Vagina (tissue), 2 donors: Measurements from ENCODE around the gene LONRF2. TPM values are rescaled to one million over a fixed set of nuclear protein-coding genes. Genes with fewer than 3 reads are reported as not detected.

ENCODE experiments used
- DNase-seq, 2 donors: peaks; one replicate each; pipeline ENCODE4 v3.0.0-alpha.2; 2017; ENCODE audit errors: extremely low spot score in 2 of 2
- H3K27ac ChIP-seq: fragments of 200-600 bp; sonication (generic); one replicate; pipeline ENCODE4 v1.5.1; 2019
- H3K27me3 ChIP-seq: fragments of 200-600 bp; sonication (generic); one replicate; pipeline ENCODE4 v1.5.1; 2019
- H3K36me3 ChIP-seq, 2 donors: fragments of 200-600 bp; sonication (generic); one replicate each; pipeline ENCODE4 v1.5.1; 2017 to 2019
- H3K4me1 ChIP-seq: fragments of 200-600 bp; sonication (generic); one replicate; pipeline ENCODE4 v1.5.1; 2019
- H3K4me3 ChIP-seq, 2 donors: fragments of 200-600 bp; sonication (generic); 1 replicate in 1 of 2; 2 replicates in 1 of 2; pipeline ENCODE4 v1.5.1; 2016 to 2019
- H3K9me3 ChIP-seq: fragments of 200-600 bp; sonication (generic); one replicate; pipeline ENCODE4 v1.5.1; 2019
- CTCF ChIP-seq, 3 experiments: fragments of 450-650 bp in 2 of 3; fragments of 200-600 bp in 1 of 3; sonication (generic) in 1 of 3; IDR thresholded peaks; one replicate each; pipeline ENCODE4 v1.5.1; 2017 to 2019; ENCODE audit warnings: antibody characterized with exemption in 3 of 3, mild to moderate bottlenecking in 2 of 3, moderate library complexity in 2 of 3
- POLR2A ChIP-seq, 2 donors: fragments of 450-650 bp; IDR thresholded peaks; one replicate each; pipeline ENCODE4 v1.6.1; 2017; ENCODE audit warnings: antibody characterized with exemption in 2 of 2, mild to moderate bottlenecking in 2 of 2, moderate library complexity in 2 of 2
- POLR2AphosphoS5 ChIP-seq, 2 donors: sonication (generic); formaldehyde crosslinking; IDR thresholded peaks; one replicate each; pipeline ENCODE4 v1.9.0; 2017; ENCODE audit warnings: antibody characterized with exemption in 2 of 2, mild to moderate bottlenecking in 2 of 2, low read depth in 1 of 2; ENCODE audit not compliant: insufficient read depth in 1 of 2
- intact Hi-C: fragments of 100-400 bp; cut with DNase I; formaldehyde crosslinking; loops from one replicate; pipeline ENCODE4 v1.15.1; 2023
- total RNA-seq: library from RNA; depleted of rRNA; stranded (reverse); fragments of >200 nt; gene quantifications from one replicate; pipeline ENCODE4 v1.2.3, GENCODE V29; 2016

LONRF2 gene
- total RNA-seq, 1 donor from 2014 or later: 9.6 TPM

DNA sequence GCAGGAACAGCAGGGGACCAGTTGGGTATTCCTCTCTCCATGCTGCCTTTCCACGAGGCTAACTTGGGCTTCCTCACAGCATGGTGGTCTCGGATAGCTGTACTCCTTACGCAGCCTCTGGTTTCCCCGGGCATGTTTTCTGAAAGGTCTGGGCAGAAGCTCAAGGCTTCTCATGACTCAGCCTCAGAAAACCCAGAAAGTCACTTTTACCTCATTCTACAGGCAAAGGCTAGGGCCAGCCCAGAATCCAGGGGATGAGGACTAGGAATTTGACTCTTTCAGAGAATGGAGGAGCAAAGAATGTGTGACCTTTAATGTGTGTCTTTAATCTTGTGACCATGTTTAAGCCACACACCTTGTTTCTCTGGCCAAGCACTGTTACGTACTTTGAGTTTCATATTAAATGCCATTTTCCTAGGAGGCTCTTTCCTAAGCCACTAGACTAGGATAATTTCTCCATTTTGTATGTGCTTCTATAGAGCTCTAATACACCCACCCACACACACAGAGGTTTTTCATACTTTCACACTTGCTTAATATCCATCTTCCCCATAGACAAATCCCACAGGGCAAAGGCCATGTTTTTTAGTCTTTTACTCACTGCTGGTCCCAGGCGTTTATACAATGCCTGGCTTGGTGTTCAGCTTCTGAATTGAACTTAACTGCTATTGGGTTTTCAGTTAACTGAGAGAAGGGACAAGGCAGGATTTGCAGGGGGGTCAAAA is 77.3 kb downstream of the LONRF2 start:
- H3K4me3 ChIP-seq: no peak overlapping the region
- H3K27ac ChIP-seq: no peak overlapping the region
- intact Hi-C loops: loop anchor here (5.0 kb wide), 1 partner anchor 683 kb away; no protein-coding TSS in a partner anchor
- TF ChIP-seq CTCF (IDR thresholded peaks at IDR 0.05): no peak
- TF ChIP-seq POLR2A (IDR thresholded peaks at IDR 0.05): no peak
- TF ChIP-seq POLR2AphosphoS5 (IDR thresholded peaks at IDR 0.05; ENCODE audit: insufficient read depth in 1 of 2, low read depth in 1 of 2): no peak
- no peak for DNase-seq
- no peaks in the 10 kb centered on the region for H3K27me3 ChIP-seq
- no peaks in the 10 kb centered on the region for H3K9me3 ChIP-seq
- no peaks in the 10 kb centered on the region for H3K4me1 ChIP-seq
- H3K36me3 ChIP-seq: no peaks in the 10 kb centered on the region

- intact Hi-C loops: no loop called here
- no peaks in the 10 kb centered on the region for H3K9me3 ChIP-seq
Observed at GRCh38 chr2:100243631-100244030, 78.7 kb downstream of the LONRF2 start.

GRCh38 chr2:100242891-100243619 is 79.2 kb downstream of the LONRF2 start:
- peak in 1 of 2 donors; percentile 81 for DNase-seq
- no peaks in the 10 kb centered on the region for H3K4me1 ChIP-seq
- no peaks in the 10 kb centered on the region for H3K27me3 ChIP-seq
- TF ChIP-seq CTCF (IDR thresholded peaks at IDR 0.05) (peak; percentile 18 to 57 (median 49)), POLR2A (IDR thresholded peaks at IDR 0.05) (no peak)
- intact Hi-C loops: no loop called here
- H3K27ac ChIP-seq: no peak overlapping the region
- H3K9me3 ChIP-seq: no peaks in the 10 kb centered on the region
- H3K4me3 ChIP-seq: no peak overlapping the region
- H3K36me3 ChIP-seq: no peaks in the 10 kb centered on the region

More at GRCh38 chr2:100243631-100244030, 78.7 kb downstream of the LONRF2 start:
- peak in 1 of 2 donors; percentile 40 for DNase-seq
- H3K4me3 ChIP-seq: no peak overlapping the region
- no peaks in the 10 kb centered on the region for H3K4me1 ChIP-seq
- no peak overlapping the region for H3K27ac ChIP-seq
- H3K36me3 ChIP-seq: no peaks in the 10 kb centered on the region
- no peaks in the 10 kb centered on the region for H3K27me3 ChIP-seq
- TF ChIP-seq CTCF (IDR thresholded peaks at IDR 0.05) (no peak), POLR2AphosphoS5 (IDR thresholded peaks at IDR 0.05; ENCODE audit: insufficient read depth in 1 of 2, low read depth in 1 of 2) (no peak), POLR2A (IDR thresholded peaks at IDR 0.05) (no peak)

- no peak for TF ChIP-seq POLR2AphosphoS5 (IDR thresholded peaks at IDR 0.05; ENCODE audit: insufficient read depth in 1 of 2, low read depth in 1 of 2)
- no peak for TF ChIP-seq CTCF (IDR thresholded peaks at IDR 0.05)
- no peak for TF ChIP-seq POLR2A (IDR thresholded peaks at IDR 0.05)
- Histone ChIP-seq H3K36me3 (no peaks in the 10 kb centered on the region), H3K9me3 (no peaks in the 10 kb centered on the region), H3K27me3 (no peaks in the 10 kb centered on the region), H3K27ac (no peak overlapping the region), H3K4me1 (no peaks in the 10 kb centered on the region), H3K4me3 (no peak overlapping the region)
- intact Hi-C loops: no loop called here
- DNase-seq: peak in 1 of 2 donors; percentile 80
Observed at GRCh38 chr2:100242476-100242875, 79.8 kb downstream of the LONRF2 start.

- H3K9me3 ChIP-seq: no peaks in the 10 kb centered on the region
- TF ChIP-seq POLR2AphosphoS5 (IDR thresholded peaks at IDR 0.05; ENCODE audit: insufficient read depth in 1 of 2, low read depth in 1 of 2) (no peak), CTCF (IDR thresholded peaks at IDR 0.05) (no peak), POLR2A (IDR thresholded peaks at IDR 0.05) (no peak)
- peak in 1 of 2 donors; percentile 58 for DNase-seq
- intact Hi-C loops: no loop called here
- no peaks in the 10 kb centered on the region for H3K36me3 ChIP-seq
- H3K27me3 ChIP-seq: no peaks in the 10 kb centered on the region
- no peak overlapping the region for H3K4me3 ChIP-seq
- no peaks in the 10 kb centered on the region for H3K4me1 ChIP-seq
- no peak overlapping the region for H3K27ac ChIP-seq
Observed at GRCh38 chr2:100241236-100241635, 81.1 kb downstream of the LONRF2 start.
